GM12873 (cell line): ENCODE results near the gene EPHX1.

ENCODE experiments used
- TF ChIP-seq, protein P1 (sequence below): IDR thresholded peaks from 2 replicates; pipeline ENCODE4 v1.5.1; 2012; ENCODE audit warnings: low read depth, mild to moderate bottlenecking, moderate library complexity, low read length, control low read depth; ENCODE audit not compliant: insufficient read depth; ENCODE audit errors: missing control alignments

Gene EPHX1

DNA sequence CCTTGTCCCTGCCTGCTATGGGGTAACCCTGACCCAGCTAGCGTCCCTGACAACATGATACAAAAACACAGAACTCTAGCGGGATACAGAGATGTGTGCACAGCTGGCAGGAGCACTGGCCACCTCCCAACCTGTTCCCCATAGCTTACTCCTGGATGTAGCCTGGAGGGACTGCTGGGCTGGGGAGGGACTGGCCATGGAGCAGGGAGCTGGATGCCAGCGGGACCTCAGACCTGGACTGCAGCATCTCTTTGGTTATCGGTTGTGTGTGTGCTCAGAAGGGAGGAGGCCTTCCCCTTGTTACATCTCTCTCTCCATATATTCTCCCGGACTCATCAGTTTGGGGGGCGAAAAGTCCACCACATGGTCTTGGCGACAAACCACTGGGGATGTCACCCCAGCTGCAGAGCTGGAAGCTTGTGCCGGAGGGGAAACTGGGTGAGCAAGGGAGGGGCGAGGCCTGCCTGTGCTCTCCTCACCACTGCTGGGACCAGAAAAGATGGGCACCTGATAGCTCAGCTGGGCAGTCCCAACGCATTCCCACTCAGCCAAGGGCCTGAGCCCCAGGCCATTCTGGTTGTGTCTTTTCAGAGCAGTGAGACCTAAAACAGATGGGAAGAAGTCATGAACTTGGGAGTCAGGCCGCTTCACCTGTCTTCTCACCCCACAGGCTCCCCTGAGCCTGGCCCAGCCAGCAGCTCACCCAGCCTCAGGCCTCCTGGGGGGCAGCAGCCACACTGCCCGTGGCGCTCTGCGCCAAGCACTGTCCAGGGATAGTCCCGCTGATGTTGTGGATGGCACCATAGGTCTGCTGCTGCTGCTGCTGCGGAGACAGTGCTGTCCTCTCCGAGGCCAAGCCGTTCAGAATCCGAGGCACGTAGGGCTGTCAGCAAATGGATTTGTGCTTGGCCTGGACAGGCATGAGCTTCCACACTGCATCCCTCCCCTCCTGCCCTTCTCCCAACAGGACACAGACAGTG is 36.7 kb downstream of the EPHX1 start:
- TF ChIP-seq, protein P1, sequence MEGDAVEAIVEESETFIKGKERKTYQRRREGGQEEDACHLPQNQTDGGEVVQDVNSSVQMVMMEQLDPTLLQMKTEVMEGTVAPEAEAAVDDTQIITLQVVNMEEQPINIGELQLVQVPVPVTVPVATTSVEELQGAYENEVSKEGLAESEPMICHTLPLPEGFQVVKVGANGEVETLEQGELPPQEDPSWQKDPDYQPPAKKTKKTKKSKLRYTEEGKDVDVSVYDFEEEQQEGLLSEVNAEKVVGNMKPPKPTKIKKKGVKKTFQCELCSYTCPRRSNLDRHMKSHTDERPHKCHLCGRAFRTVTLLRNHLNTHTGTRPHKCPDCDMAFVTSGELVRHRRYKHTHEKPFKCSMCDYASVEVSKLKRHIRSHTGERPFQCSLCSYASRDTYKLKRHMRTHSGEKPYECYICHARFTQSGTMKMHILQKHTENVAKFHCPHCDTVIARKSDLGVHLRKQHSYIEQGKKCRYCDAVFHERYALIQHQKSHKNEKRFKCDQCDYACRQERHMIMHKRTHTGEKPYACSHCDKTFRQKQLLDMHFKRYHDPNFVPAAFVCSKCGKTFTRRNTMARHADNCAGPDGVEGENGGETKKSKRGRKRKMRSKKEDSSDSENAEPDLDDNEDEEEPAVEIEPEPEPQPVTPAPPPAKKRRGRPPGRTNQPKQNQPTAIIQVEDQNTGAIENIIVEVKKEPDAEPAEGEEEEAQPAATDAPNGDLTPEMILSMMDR = no peak

DNA sequence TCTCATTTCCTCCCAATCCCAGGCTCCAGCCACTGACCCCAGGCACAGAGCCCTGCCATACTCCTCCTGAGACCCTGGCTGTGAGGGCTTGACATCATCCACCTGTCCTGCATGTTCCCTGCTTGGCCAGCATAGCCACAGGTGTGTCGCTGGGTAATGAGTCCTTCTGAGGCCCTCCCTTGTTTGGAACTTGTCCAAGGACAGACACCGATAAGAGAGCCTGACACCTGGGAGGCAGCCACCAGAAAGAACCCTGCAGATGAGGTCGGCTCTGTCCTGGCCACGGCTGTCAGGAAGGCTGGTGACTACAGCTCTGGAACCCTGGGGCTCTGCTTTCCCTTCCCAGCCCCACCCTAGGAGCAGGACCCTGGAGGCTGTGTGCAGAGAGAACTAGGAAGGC is 37.7 kb downstream of the EPHX1 start:
- TF ChIP-seq, protein P1 = no peak

DNA sequence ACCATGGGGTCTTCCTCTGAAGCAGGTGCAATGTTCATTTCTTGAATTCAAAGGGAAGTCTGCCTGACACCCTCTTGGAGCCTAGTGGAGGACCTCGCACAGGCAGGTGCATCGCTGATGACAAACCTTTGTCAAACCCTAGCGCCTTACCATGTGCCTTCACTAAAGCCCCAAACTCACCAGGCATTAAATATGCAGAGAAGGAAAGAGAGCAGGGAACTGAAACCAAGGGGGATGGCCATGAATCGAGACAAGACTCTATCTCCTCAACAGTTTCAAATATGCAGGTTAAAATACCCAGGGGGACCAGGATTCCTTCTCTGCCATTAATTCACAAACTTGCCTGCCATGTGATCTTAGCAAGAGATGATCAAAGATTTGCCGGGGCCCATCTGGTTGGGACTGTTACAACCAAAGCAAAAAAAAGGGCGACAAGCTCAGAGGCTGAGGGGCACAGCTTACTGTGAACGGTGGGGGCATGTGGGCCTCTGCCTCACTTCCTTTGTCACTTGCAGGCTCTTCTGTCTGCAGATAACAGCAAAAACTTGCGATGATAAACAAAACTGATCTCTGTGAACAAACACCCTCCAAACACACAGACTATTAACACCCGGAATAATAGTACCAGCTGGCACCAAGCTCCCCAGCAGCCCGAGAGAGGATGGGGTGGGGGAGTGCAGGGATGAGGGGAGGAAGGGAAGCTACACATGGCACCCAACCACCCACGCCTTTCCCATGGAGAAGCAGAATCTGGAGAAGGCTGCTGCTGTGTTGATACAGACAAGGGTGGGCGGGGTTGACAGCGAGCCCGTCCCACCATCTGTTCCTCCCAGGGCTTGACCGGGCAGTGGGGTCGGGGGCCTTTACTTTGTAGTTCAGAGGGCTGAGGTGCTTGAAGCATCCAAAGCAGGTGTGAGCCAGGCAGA is 38.4 kb downstream of the EPHX1 start:
- TF ChIP-seq, protein P1 = no peak

DNA sequence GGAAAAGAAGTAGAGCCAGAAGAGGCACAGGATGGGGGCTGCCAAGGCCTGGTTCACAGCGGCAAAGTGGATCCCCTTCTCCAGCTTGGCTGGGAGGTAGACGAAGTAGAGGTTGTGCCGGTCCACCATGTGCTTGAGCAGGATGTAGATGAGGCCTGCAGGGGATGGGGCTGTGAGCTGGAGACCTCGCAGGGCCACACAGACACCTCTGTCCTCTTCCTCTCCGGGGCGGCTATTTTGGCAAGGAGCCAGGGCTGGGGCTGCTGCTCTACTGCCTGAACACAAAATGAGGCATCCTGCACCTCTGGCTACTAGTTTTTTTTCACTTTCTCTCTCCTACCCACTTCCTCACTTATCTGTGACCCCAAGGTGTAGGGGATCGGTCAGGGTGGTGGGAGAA is 40.0 kb downstream of the EPHX1 start:
- TF ChIP-seq, protein P1 = no peak

DNA sequence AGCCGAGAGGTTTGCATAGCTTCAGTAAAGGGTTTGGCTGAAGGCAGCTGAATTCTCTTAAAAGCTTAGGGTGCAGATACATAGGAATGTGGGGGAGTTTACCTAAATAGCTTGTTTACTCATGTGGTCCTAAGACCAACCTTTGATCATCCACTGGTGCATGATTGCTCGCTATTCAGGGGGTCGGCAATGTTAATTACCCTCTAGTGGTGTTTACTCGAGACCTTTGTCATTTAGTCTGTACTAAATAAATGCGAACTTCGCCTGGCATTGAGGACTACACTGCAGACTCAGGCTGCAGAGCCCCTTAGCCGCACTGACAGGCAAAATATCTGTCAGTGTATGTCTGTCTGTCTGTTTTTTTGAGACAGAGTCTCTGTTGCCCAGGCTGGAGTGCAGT is 40.4 kb downstream of the EPHX1 start:
- TF ChIP-seq, protein P1 = no peak

DNA sequence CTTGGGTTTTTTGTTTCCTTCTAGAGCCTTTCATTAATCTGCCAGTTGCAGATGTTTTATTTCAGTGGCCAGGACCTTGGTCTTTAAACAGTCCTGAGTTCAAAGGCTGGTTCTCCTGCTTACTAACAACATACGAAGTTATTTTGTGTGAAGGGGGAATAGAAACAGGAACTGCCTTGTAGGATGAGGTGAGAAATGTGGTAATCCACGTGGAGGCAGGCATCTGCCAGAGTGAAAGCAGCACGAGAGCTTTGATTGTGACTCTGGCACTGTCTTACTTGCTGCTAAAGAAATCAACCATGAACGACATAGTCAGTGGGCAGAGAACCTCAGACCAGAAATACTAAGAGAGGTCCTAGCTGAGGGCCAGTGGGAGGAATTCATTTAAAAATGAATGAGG is 41.9 kb downstream of the EPHX1 start:
- TF ChIP-seq, protein P1 = no peak
